Transverse colon (tissue), 4 donors: ENCODE data around the gene GON7.

Experiments
- EP300 ChIP-seq: sonication (generic); formaldehyde crosslinking; IDR thresholded peaks from one replicate; pipeline ENCODE4 v1.6.1; 2017; ENCODE audit warnings: antibody characterized with exemption, low read depth
- POLR2A ChIP-seq: fragments of 450-650 bp; IDR thresholded peaks from one replicate; pipeline ENCODE4 v1.6.1; 2016; ENCODE audit warnings: antibody characterized with exemption, mild to moderate bottlenecking, moderate library complexity
- POLR2AphosphoS5 ChIP-seq, 3 donors: sonication (generic); formaldehyde crosslinking; IDR thresholded peaks; one replicate each; pipeline ENCODE4 v1.6.1; 2016; ENCODE audit warnings: antibody characterized with exemption in 3 of 3
- TF ChIP-seq, protein P1 (sequence below), 5 experiments: fragments of 200-600 bp in 3 of 5; fragments of 450-650 bp in 2 of 5; sonication (generic) in 3 of 5; IDR thresholded peaks; 1 replicate in 2 of 5; 2 replicates in 3 of 5; pipeline ENCODE4 v1.5.1; 2016 to 2017; ENCODE audit warnings: antibody characterized with exemption in 5 of 5, inconsistent platforms in 3 of 5, mild to moderate bottlenecking in 2 of 5, moderate library complexity in 1 of 5

DNA sequence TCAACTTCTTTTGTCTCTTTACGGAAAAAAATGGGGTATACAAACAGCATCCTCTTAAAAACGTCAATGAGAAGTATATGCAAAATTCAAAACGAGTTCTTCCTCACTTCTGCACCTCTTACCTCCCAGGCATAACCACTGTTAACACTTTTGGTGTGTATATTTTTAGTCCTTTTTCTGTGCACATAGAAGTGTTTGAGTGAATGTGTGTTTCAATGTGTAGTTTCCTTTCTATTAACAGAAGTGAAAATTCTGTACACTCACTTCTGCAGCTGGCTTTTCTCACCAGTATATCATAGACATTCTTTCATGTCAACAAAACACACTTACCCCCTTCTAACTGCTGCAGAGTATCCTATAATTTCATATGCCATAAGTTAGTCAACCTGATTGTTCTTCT, 5.6 kb upstream of the GON7 start:
- TF ChIP-seq, protein P1, sequence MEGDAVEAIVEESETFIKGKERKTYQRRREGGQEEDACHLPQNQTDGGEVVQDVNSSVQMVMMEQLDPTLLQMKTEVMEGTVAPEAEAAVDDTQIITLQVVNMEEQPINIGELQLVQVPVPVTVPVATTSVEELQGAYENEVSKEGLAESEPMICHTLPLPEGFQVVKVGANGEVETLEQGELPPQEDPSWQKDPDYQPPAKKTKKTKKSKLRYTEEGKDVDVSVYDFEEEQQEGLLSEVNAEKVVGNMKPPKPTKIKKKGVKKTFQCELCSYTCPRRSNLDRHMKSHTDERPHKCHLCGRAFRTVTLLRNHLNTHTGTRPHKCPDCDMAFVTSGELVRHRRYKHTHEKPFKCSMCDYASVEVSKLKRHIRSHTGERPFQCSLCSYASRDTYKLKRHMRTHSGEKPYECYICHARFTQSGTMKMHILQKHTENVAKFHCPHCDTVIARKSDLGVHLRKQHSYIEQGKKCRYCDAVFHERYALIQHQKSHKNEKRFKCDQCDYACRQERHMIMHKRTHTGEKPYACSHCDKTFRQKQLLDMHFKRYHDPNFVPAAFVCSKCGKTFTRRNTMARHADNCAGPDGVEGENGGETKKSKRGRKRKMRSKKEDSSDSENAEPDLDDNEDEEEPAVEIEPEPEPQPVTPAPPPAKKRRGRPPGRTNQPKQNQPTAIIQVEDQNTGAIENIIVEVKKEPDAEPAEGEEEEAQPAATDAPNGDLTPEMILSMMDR (IDR thresholded peaks at IDR 0.05), result no peak
- TF ChIP-seq POLR2A (no peak), POLR2AphosphoS5 (IDR thresholded peaks at IDR 0.05) (no peak), EP300 (no peak)
